Stimulated activated CD4-positive, alpha-beta T cell treated with anti-CD3 and anti-CD28 coated beads, Interleukin-2, amount 100 ng/mL, for 4 hours (primary cell): ENCODE data around the gene FICD.

Experiments used
- DNase-seq: peaks from one replicate; pipeline ENCODE4 v3.0.0-alpha.2; 2020; ENCODE audit warnings: low read depth

The FICD gene

GRCh38 chr12:108567406-108568337 lies 52.6 kb downstream of the FICD start:
- DNase-seq: no peak

GRCh38 chr12:108568338-108569154 lies 53.5 kb downstream of the FICD start:
- peak; percentile 38 for DNase-seq
